Liver (tissue), 3 donors: ENCODE data around the gene SYF2.

Experiments
- EGR1 ChIP-seq, 2 donors: IDR thresholded peaks; 2 replicates each; pipeline ENCODE4 v1.6.1; 2016 to 2018; ENCODE audit warnings: antibody characterized with exemption in 2 of 2, low read depth in 2 of 2
- HNF4G ChIP-seq: IDR thresholded peaks from 2 replicates; pipeline ENCODE4 v1.6.1; 2016; ENCODE audit warnings: antibody characterized with exemption
- JUND ChIP-seq, 2 donors: IDR thresholded peaks; 2 replicates each; pipeline ENCODE4 v1.6.1; 2016; ENCODE audit warnings: antibody characterized with exemption in 2 of 2
- RAD21 ChIP-seq, 2 donors: IDR thresholded peaks; 2 replicates each; pipeline ENCODE4 v1.6.1; 2016; ENCODE audit warnings: antibody characterized with exemption in 2 of 2, mild to moderate bottlenecking in 2 of 2
- TF ChIP-seq, protein P1 (sequence below): fragments of 150-350 bp; IDR thresholded peaks from 2 replicates; pipeline ENCODE4 v1.5.1; 2017; ENCODE audit warnings: improper control_type of control experiment, low read depth, low read length; ENCODE audit not compliant: missing input control
- TF ChIP-seq, protein P2 (sequence below): IDR thresholded peaks from 2 replicates; pipeline ENCODE4 v1.6.1; 2016; ENCODE audit warnings: antibody characterized with exemption, mild to moderate bottlenecking
- donor health status: healthy.
- donor health status: healthy.

DNA sequence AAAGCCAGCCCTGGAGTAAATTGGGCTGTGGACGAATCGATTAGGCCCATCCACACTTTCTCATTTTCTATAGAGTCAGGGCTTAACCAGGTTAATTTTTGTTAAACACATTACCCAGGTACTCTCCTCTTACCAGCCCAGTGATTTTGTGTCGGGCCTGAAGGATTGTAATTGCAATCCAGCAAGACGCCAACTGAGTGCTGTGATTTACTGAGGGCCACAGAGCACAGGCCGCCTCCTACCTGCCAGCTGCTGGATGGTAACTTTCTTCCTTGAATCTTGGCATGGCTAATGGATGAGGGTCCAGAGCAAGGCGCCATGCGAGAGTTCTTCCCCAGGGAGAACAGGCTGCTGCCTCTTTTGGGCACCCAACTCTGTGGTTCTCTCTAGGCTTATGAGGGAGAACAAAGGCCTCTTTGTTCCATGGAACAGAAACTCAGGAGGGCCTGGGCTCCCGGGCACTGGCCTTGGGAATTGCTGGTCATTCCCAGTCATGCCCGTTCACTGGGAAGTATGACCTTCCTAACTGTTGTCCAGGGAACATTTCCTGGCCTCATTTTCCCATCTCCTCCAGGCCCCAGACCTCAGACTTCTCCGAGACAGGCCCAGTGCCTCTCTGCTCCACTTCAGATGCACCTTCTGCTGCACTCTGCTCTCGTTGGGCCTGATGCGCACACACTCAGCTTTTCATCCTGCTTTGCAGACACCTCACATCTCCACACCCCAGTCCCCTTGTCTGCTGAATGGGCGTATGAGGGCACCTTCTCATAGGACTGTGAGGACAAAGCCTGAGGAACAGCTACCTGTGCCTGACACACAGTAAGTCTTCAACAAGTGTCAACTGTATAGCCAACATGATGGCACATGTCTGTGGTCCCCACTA is 57.3 kb downstream of the SYF2 start:
- TF ChIP-seq, protein P1, sequence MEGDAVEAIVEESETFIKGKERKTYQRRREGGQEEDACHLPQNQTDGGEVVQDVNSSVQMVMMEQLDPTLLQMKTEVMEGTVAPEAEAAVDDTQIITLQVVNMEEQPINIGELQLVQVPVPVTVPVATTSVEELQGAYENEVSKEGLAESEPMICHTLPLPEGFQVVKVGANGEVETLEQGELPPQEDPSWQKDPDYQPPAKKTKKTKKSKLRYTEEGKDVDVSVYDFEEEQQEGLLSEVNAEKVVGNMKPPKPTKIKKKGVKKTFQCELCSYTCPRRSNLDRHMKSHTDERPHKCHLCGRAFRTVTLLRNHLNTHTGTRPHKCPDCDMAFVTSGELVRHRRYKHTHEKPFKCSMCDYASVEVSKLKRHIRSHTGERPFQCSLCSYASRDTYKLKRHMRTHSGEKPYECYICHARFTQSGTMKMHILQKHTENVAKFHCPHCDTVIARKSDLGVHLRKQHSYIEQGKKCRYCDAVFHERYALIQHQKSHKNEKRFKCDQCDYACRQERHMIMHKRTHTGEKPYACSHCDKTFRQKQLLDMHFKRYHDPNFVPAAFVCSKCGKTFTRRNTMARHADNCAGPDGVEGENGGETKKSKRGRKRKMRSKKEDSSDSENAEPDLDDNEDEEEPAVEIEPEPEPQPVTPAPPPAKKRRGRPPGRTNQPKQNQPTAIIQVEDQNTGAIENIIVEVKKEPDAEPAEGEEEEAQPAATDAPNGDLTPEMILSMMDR: no peak
- TF ChIP-seq EGR1 (IDR thresholded peaks at IDR 0.05; ENCODE audit: low read depth in 2 of 2) (no peak), HNF4G (no peak), RAD21 (IDR thresholded peaks at IDR 0.05) (no peak), JUND (IDR thresholded peaks at IDR 0.05) (no peak)
- TF ChIP-seq, protein P2, sequence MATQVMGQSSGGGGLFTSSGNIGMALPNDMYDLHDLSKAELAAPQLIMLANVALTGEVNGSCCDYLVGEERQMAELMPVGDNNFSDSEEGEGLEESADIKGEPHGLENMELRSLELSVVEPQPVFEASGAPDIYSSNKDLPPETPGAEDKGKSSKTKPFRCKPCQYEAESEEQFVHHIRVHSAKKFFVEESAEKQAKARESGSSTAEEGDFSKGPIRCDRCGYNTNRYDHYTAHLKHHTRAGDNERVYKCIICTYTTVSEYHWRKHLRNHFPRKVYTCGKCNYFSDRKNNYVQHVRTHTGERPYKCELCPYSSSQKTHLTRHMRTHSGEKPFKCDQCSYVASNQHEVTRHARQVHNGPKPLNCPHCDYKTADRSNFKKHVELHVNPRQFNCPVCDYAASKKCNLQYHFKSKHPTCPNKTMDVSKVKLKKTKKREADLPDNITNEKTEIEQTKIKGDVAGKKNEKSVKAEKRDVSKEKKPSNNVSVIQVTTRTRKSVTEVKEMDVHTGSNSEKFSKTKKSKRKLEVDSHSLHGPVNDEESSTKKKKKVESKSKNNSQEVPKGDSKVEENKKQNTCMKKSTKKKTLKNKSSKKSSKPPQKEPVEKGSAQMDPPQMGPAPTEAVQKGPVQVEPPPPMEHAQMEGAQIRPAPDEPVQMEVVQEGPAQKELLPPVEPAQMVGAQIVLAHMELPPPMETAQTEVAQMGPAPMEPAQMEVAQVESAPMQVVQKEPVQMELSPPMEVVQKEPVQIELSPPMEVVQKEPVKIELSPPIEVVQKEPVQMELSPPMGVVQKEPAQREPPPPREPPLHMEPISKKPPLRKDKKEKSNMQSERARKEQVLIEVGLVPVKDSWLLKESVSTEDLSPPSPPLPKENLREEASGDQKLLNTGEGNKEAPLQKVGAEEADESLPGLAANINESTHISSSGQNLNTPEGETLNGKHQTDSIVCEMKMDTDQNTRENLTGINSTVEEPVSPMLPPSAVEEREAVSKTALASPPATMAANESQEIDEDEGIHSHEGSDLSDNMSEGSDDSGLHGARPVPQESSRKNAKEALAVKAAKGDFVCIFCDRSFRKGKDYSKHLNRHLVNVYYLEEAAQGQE: no peak
